ENCODE data around the gene SRP54.
"Not testable (repeated sequence)": the region's sequence is repeated elsewhere in the genome, so short reads cannot be mapped to it uniquely, and the experiment has no call there.

SRP54 gene

GRCh38 chr14:34982421-34983147 lies at the start of gene SRP54:
Gene SRP54, plus strand, starts transcription at chr14:34982992. Its CDS starts 13,718 bp downstream, at chr14:34996710.
- peak; percentile 100 for DNase-seq (ENCODE audit: low spot score)

DNA sequence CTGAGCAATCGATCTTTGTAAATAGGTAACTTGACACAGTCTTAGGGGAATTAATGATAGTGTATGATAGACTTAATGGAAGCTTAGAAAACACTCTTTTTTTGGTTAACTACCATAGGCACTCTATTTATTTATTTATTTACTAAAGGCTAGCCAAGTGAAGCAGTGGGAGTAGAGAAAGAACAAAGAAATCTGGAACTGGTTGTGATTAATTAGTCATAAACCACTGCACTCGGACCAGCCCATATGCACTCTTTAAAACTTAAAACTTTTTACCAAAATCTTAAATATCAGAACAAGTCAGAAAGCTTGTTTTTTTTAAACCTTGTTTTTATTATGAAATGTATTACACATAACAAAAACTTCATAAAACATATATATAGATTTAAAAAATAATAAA lies 49.5 kb upstream of the SRP54 start:
- DNase-seq (ENCODE audit: low spot score), result no peak

DNA sequence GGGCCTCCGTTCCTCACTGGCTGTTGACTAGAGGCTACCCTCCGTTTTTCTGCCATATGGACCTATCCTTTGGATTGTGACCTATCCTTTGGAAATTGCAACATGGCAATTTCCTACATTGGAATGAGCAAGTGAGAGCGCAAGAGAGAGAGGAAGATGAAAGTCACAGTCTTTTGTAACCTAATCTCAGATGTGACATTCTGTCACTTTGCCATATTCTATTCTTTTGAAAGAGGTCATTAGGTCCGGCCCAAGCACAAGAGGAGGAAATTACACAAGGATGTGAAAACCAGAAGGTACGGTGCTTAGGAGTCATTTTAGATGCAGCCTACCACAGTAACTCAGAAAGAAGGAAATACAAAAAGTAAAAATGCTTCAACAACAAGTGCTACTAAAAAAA lies 47.3 kb upstream of the SRP54 start:
- DNase-seq (ENCODE audit: low spot score), result no peak

DNA sequence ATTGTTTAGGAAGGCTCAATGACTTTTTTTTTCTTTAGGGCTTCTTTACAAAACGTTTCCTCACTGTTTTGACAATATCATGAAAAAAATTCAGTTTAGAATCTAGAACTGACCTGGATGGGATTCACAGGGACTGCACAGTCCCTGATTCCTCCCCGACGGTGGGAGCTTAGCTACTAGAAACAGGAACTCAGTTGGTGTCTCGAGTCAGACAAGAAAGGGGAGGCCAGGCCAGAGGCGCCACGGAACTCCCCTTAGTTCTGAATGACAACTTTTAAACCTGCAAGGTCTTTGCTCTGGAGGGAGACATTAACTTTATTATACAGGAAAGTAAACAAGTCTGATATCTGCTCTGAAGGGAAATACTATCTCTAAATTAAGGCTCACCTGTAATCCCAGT lies 45.4 kb upstream of the SRP54 start:
- no peak for DNase-seq (ENCODE audit: low spot score)

GRCh38 chr14:34937876-34938275 lies 44.9 kb upstream of the SRP54 start:
- no peak for DNase-seq (ENCODE audit: low spot score)

- no peak for DNase-seq (ENCODE audit: low spot score)
Measured at GRCh38 chr14:34943506-34943905, 39.3 kb upstream of the SRP54 start.

GRCh38 chr14:34944744-34945143 lies 38.0 kb upstream of the SRP54 start:
- no peak for DNase-seq (ENCODE audit: low spot score)

DNA sequence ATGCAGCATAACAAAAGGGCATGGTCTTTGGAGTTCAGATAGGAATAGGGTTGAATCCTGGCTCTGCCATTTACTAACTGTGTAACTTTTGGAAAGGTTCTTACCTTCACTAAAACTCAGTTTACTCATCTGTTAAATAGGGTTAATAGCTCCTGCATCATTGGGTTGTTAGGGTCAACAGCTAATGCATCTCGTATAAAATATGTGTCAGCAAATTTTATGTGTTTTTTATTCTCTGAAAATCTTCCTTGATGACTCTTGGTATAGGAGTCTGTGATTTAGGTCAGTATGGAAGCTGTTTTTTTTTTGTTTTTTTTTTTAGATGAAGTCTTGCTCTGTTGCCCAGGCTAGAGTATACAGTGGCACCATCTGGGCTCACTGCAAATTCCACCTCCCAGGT lies 36.1 kb upstream of the SRP54 start:
- DNase-seq (ENCODE audit: low spot score), result no peak

DNA sequence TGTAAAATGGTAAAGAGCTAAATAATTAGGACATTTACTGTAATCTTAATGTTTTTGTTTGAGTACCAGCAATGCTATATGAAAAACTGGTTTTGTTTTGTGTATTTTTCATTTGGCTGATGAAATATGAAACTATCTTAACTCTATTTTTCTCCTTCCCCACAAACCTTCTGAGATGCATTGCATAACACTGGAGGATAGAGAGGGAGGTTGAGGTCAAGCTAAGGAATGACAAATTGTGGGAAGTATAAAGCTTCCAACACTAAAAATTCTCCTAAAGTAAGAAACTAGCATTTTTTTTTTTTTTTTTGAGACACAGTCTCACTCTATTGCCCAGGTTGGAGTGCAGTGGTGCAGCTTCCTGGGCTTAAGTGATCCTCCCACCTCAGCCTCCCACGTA lies 31.5 kb upstream of the SRP54 start:
- DNase-seq (ENCODE audit: low spot score), result no peak

DNA sequence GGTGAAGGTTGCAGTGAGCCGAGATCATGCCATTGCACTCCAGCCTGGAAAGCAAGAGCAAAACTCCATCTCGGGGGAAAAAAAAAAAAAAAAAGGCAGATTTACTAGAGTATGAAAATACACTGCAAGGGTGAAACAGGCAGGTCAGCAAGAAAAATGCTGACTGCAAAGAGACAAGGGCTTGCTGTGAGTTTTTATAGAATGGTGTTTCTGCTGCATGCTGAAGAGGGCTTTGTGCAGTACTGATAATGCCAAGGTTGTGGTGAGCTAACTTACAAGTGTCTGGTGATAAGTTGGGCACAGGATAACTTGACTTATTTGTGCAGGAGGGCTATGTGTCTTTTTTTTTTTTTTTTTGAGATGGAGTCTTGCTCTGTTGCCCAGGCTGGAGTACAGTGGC lies 25.9 kb upstream of the SRP54 start:
- no peak for DNase-seq (ENCODE audit: low spot score)

GRCh38 chr14:34957771-34958286 lies 25.0 kb upstream of the SRP54 start:
- DNase-seq (ENCODE audit: low spot score), result no peak

DNA sequence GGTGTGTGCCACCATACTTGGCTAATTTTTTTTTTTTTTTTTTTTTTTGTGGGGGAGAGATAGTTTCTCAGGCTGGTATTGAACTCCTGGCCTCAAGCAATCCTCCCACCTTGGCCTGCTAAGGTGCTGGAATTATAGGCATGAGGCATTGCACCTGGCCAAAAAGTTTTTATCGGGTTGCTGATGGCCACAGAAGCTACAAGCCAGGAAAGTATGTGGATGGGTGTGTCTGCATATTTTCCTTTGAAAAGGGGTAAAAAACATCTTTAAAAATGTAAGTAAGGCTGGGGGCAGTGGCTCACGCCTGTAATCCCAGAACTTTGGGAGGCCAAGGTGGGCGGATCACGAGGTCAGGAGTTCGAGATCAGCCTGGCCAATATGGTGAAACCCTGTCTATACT lies 20.7 kb upstream of the SRP54 start:
- DNase-seq (ENCODE audit: low spot score), result not testable (repeated sequence)

DNA sequence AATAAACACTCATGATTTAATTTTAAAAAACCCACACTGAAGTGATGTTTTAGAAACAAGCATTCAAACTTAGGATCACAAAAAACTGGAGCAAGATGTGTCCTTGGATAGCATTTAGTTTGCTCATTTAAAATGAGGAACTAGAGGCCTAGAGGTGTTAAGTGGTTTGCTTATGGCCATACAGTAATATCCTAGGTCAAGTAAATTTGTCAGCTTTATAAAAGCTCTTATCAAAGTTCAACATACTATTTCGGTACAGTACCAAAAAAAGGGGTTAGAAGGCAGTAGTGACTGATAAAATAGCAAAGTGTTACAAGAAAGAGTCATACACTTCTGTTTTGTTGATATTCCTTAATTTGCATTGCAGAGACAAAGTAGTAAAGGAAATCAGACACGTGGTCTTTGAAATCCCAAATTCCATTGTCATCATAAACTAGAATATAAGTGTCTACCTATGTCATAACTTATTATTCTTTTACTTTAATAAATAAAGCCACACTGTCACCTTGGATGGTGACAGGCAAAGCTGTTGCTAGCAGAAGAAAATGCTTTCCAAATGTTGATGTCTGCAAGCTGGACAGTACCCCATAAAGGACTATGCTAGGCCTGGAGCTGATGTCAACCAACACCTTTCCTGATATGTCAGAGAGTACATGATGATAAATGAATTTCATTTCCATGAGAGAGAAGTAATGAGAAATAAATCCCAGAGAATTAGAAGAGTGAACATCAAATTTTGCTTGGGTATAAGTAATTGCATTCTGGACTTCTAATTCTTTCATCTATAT lies 17.6 kb upstream of the SRP54 start:
- no peak for DNase-seq (ENCODE audit: low spot score)

- no peak for DNase-seq (ENCODE audit: low spot score)
Measured at GRCh38 chr14:34965912-34966311, 16.9 kb upstream of the SRP54 start.

DNA sequence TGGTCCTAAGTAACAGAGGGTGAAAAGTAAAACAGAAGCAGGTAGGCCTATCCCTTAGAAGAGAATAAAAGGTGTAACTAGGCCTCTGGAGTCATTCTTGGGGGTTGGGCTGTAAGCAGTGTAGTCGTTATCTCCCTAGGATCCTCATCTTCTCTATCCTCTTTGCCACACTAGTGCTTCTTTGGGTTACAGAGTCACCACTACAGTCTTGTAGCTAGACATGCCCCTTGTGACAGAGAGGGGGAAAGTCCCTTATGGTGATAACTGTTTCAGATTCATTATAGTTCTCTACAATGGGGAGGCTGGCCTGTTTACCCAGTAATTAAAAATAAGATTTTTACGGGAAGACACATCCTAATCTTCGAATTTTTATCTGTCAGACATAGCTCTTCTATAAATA lies 16.4 kb upstream of the SRP54 start:
- DNase-seq (ENCODE audit: low spot score), result no peak

- DNase-seq (ENCODE audit: low spot score), result no peak
Measured at GRCh38 chr14:34970665-34971064, 12.1 kb upstream of the SRP54 start.

- DNase-seq (ENCODE audit: low spot score), result no peak
Measured at GRCh38 chr14:34971381-34971780, 11.4 kb upstream of the SRP54 start.

DNA sequence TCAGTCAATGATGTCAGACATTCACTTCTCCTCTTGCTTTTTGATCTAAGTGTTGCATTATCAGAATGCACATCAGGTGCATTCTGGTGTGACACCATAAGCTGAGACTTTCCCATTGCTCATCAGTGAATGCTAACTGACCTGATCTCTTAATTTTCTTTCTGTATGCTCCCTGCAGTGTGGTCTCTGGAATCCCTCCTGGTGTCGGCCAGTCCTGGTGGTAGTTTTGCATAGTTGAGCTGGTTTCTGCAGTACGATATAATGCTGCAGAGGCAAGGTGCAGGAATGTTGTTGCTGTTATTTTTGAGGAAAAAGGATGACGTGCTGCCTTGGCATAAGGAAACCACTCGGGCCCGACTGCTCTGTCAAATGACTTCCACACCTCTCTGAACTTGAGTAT lies 11.0 kb upstream of the SRP54 start:
- DNase-seq (ENCODE audit: low spot score), result no peak

- no peak for DNase-seq (ENCODE audit: low spot score)
Measured at GRCh38 chr14:34978444-34978843, 4.3 kb upstream of the SRP54 start.

- DNase-seq (ENCODE audit: low spot score), result no peak
Measured at GRCh38 chr14:34980337-34980900, 2.4 kb upstream of the SRP54 start.

DNA sequence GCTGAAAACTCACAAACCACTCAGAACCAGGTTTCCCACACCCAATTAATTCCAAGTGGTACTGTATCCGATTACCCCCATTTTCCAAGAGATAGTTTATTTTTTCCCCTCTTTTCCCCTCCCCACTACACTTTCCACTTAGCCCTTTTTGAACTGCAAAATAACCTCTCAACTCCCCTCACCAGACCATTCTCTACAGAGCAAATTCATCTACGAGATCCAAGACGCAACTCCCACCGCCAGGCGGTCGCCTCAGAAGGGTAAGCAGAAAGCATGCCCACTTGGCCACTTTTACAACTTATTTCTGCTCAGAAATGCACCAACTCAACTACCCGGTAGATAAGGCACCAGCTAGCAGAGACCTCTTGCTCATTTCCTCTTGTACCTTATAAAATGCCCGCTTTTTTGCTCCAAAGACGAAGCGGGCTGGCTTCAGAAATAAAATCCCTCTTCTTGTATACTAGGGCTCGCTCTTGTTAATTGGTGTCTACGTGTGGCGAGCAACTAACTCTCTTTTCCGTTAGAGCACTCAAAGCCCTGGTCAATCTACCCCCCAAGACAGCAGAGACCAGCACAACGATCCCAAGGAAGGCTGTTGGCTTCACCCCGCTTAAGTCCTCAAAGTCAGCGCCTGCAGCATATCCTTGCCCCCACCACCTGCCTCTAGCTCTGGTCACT lies 910 bp upstream of the SRP54 start:
- peak; percentile 18 for DNase-seq (ENCODE audit: low spot score)

GRCh38 chr14:34983148-34983760 lies 462 bp downstream of the SRP54 start:
- no peak for DNase-seq (ENCODE audit: low spot score)
